Fibroblast of the conjunctiva (primary cell): ENCODE measurements around the gene MTHFD2L.

Source experiments
- DNase-seq: peaks from one replicate; pipeline ENCODE4 v3.0.0-alpha.2; 2010; ENCODE audit warnings: low read depth

Gene MTHFD2L

DNA sequence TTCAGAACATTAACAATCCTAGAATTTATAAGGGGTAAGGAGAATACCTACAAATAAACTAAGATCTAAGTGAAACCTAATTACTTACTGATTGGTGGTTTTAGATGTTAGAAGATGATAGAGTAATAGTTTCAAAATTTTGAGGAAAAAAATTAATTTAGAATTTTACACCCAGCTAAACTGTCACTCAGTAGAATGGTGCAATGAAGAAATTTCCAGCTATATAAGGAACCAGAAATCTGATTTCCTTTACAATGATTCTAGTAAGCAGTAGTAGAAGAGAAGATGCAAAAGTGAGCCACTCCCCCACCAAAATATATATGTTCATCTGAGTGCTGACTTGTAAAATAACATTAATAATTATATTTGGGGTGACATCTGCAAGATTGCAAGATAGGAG lies 95.0 kb downstream of the MTHFD2L start:
- no peak for DNase-seq

GRCh38 chr4:74254386-74254785 lies 96.5 kb downstream of the MTHFD2L start:
- DNase-seq, result no peak

- no peak for DNase-seq
Observed at GRCh38 chr4:74255096-74255495, 97.2 kb downstream of the MTHFD2L start.

GRCh38 chr4:74258963-74259362 lies 101.0 kb downstream of the MTHFD2L start:
- DNase-seq, result peak; percentile 14

- DNase-seq, result no peak
Observed at GRCh38 chr4:74260036-74260435, 102.1 kb downstream of the MTHFD2L start.

DNA sequence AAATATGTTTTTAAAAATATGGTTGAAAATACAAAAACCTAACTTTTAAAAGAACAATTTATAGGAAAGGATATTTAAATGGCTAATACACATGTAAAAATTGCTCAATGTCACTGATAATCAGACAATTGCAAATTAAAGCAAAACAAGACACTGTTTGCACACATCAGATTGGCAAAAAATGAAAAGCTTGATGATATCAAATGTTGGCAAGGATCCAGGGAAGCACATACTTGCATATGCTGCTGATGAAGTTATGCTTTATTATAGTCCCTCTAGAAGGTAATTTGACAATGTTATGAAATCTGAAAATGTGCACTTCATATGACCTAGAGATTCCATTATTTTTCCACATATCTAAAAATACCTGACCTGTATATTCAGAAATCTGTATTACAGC lies 104.6 kb downstream of the MTHFD2L start:
- DNase-seq, result no peak

DNA sequence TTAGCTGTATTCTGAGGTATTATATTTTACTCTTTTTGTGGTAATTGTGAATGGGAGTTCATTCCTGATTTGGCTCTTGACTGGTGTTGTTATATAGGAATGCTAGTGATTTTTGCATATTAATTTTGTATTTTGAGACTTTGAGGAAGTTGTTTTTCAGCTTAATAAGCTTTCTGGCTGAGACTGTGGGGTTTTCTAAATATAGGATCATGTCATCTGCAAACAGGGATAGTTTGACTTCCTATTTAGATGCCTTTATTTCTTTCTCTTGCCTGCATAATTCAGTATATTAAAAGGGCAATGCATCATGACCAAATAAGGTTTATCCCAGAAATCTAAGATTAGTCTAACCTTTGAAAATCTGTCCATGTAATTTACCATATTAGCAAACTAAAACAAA lies 105.6 kb downstream of the MTHFD2L start:
- no peak for DNase-seq

DNA sequence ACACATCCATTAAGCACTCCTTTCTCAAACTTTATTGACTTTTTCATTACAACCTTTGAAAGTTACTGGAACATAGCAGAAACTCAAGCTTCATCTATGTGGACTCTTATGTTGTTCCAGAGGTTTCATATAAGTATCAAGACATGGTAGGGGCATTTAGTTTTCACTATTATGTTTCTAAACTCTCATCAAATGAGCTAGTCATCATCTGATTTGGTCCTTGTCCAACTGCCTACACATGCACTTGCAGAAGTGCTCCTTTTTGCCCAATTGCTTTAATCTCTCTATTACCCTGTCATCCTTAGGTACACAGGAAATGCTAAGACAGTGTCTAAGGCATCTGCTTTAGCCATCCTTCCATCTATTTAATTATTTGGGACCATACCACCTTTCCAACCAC lies 108.2 kb downstream of the MTHFD2L start:
- DNase-seq, result no peak

DNA sequence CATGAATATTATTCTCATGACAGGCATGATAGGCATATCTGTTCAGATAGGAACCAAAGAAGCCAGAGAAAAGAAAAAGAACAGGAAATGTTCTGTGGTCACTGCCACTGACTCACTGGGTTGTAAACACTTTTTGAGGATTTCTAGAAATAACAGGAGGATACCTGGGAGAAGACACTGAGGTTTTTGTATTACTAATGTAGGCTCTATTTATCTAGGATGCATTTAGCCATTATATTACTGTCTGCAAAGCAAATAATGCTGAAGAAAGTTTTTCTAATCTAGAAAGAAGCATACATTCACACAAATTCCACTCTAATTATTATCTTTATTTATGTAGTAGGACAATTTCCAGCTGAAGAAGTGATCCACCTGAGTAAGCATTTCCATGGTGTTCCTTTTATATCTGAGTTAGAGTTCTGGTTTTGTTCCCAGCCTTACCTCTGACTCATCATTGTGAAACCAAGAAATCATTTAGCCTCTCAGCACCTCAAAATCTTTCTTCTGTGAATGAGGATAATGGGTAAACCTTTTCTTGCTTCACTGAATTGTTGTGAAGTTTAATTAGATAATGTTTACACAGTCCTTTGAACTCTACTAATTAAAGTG lies 110.2 kb downstream of the MTHFD2L start:
- DNase-seq, result peak; percentile 14

DNA sequence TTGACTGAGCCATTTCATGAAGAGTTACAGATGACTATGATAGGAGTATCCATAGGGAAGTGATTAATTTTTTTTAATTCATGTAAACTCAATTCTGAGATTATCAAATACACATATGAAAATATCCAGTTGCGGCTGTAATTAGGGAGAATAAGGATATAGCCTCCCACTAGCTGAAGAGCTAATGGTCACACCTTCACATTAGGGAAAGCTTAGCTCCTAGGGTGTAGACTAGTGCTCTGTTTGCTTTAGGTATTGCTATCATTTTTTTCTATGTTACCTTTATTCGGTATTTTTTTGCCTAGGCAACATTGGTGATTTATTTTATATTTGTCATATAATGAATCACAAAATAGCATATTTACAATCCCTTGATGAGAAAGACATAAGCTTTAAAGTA lies 110.7 kb downstream of the MTHFD2L start:
- DNase-seq, result no peak

DNA sequence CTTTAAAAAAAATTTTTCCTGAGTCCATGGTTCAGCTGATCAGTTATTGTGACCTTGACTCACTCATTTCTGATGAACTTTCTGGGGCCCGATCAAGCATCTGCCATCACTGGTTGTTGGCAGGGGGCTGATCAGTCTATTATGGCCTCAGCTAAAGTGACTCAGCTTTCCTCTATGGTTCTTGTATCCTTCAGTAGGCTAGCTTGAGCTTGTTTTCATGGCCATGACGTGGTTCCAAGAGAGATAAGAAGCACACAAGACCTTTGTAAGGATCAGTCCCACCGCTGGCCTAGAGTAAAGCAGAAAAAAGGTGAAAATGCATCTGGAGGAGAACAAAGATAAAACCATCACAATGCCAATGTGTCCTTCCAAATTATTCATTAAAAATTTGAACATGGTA lies 120.6 kb downstream of the MTHFD2L start:
- DNase-seq, result no peak

GRCh38 chr4:74279716-74280115 lies 121.8 kb downstream of the MTHFD2L start:
- DNase-seq, result no peak

- no peak for DNase-seq
Observed at GRCh38 chr4:74282926-74283325, 125.0 kb downstream of the MTHFD2L start.

DNA sequence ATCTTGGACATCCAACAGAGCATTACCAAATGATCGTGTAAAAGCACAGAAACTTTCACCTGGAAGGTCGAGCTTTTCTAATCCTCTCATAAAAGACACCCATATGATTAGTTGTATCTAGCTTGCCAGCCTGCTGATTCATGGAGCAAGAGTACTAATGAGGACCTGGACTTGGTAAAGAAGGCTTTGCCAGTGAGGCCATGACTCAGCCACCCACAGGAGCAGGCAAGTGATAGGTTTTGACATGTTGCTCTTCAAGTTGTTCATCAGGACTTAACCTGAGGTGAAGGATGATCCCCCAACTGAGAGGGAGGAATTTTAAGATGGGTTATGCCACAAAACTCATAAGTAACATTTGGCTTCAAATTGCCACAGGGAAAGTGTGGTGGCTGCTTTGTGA lies 125.7 kb downstream of the MTHFD2L start:
- no peak for DNase-seq

DNA sequence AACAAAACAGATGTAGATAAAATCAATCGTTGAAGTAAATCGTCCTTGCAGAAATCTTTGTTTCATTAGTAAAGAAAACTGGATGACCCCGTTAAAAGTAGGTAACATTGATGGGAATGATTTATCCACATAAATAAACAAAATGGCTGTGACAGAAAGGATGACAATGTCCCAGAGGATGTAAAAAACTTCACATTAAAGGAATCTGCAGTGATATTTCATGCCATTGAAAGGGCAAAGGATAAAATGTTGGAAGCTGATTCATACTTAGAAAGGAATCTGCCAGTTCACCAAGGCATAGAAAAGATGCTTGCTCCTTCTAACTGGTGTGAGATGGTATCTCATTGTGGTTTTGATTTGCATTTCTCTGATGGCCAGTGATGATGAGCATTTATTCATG lies 126.1 kb downstream of the MTHFD2L start:
- DNase-seq, result no peak

- DNase-seq, result no peak
Observed at GRCh38 chr4:74287164-74287563, 129.2 kb downstream of the MTHFD2L start.

- DNase-seq, result no peak
Observed at GRCh38 chr4:74287791-74288190, 129.9 kb downstream of the MTHFD2L start.

GRCh38 chr4:74291471-74291870 lies 133.6 kb downstream of the MTHFD2L start:
- no peak for DNase-seq

DNA sequence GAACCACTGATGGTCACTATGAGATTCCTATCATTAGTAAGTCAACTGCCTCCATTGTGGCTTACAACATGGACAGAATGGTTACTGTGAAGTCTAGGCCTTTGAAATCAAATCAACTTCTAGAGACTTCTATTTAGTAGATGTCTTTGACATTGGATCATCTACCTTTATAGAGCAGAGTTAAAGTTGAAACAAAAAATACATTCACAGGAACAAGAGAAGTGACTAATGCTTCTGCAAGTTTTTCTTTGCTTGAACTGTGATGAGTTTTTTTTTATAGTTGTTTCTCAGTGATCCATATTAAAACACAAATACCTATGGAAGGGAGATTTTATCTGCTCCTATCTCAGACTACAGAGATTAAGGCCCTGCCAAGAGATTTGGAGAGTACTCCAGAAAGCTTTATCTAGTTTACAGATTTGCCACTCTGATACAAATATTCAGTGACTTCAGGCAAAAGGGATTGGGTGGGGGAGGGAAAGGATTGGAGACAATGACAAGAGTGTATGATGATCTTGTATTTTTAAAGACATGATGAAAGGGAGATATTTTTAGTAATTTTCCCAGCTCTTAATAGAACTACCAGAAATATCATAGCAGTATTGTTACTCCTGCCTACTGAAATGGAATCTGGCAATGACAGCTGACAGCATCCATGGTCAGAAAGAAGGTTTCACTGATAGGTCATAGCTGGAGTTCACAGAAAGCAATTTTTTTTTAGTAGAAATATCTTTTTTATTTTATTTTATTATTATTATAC lies 134.4 kb downstream of the MTHFD2L start:
- no peak for DNase-seq

GRCh38 chr4:74293558-74293957 lies 135.6 kb downstream of the MTHFD2L start:
- DNase-seq, result no peak

DNA sequence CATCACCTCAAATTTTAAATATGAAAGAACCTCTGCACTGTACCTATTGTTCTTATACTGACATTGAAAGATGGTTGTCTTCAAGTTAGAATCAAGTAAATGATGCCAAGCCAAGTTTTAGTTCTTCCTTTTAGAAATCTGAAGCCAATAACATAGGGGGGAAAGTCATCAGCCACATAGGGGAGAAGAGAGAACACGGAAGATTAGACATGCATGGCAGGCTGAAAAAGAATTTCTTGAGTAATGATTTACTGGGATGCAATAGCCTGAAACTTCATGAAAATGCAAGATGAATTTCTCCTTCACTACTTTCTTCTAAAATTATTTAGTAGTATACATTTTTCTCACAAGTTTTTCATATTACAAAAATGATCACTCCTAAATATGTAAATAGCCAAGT lies 136.8 kb downstream of the MTHFD2L start:
- no peak for DNase-seq

GRCh38 chr4:74297539-74297938 lies 139.6 kb downstream of the MTHFD2L start:
- DNase-seq, result no peak

GRCh38 chr4:74304095-74304625 lies 146.2 kb downstream of the MTHFD2L start:
- DNase-seq, result no peak

GRCh38 chr4:74305000-74305399 lies 147.1 kb downstream of the MTHFD2L start:
- no peak for DNase-seq
